Thoracic aorta (tissue), 2 donors: ENCODE measurements around the gene RBM38. TPM values are rescaled to one million over a fixed set of nuclear protein-coding genes. Genes with fewer than 3 reads are reported as not detected.

ENCODE experiments used
- ATAC-seq: fragments of 150-250 bp; one replicate; pipeline ENCODE4 v1.8.0; 2017; ENCODE audit warnings: low read depth; ENCODE audit not compliant: insufficient number of reproducible peaks, low FRiP score
- DNase-seq: peaks from one replicate; pipeline ENCODE4 v3.0.0-alpha.2; 2020; ENCODE audit warnings: low spot score
- H3K27ac ChIP-seq, 2 donors: fragments of 200-600 bp; sonication (generic); 1 replicate in 1 of 2; 2 replicates in 1 of 2; pipeline ENCODE4 v1.5.1; 2016; ENCODE audit warnings: mild to moderate bottlenecking in 2 of 2, moderate library complexity in 2 of 2
- H3K27me3 ChIP-seq: fragments of 200-600 bp; sonication (generic); replicated peaks from 2 replicates; pipeline ENCODE4 v1.6.0; 2016; ENCODE audit warnings: mild to moderate bottlenecking; ENCODE audit not compliant: insufficient read depth
- H3K36me3 ChIP-seq: fragments of 200-600 bp; sonication (generic); one replicate; pipeline ENCODE4 v1.5.1; 2016
- H3K4me1 ChIP-seq, 2 donors: fragments of 200-600 bp; sonication (generic); 1 replicate in 1 of 2; 2 replicates in 1 of 2; pipeline versions ENCODE4 v1.5.1 to v1.6.0; 2016; ENCODE audit warnings: low read depth in 2 of 2, mild to moderate bottlenecking in 1 of 2; ENCODE audit not compliant: control insufficient read depth in 1 of 2
- H3K4me3 ChIP-seq: fragments of 200-600 bp; sonication (generic); 2 replicates; pipeline ENCODE4 v1.5.1; 2016; ENCODE audit warnings: mild to moderate bottlenecking
- H3K9me3 ChIP-seq: fragments of 200-600 bp; sonication (generic); 2 replicates; pipeline ENCODE4 v1.5.1; 2016
- total RNA-seq, 2 donors: library from RNA; depleted of rRNA; stranded (reverse); fragments of >200 nt; gene quantifications; one replicate each; pipeline versions ENCODE4 v1.1.0 to v1.2.3, GENCODE V29; 2016
- TF ChIP-seq, protein P1 (sequence below): fragments of 200-600 bp; sonication (generic); IDR thresholded peaks from one replicate; pipeline ENCODE4 v1.5.1; 2019; ENCODE audit warnings: antibody characterized with exemption

RBM38 gene
- total RNA-seq, 2 donors from 2014 or later = 9.6 to 24.8 TPM

GRCh38 chr20:57361517-57361916 lies 29.7 kb upstream of the RBM38 start:
- Histone ChIP-seq H3K4me3 (no peak overlapping the region), H3K4me1 (no peaks in the 10 kb centered on the region), H3K36me3 (peaks cover 17% of the 10 kb centered on the region), H3K27me3 (no peaks in the 10 kb centered on the region), H3K9me3 (no peaks in the 10 kb centered on the region), H3K27ac (no peak overlapping the region)
- DNase-seq (no peak), ATAC-seq (no peak)
- TF ChIP-seq, protein P1, sequence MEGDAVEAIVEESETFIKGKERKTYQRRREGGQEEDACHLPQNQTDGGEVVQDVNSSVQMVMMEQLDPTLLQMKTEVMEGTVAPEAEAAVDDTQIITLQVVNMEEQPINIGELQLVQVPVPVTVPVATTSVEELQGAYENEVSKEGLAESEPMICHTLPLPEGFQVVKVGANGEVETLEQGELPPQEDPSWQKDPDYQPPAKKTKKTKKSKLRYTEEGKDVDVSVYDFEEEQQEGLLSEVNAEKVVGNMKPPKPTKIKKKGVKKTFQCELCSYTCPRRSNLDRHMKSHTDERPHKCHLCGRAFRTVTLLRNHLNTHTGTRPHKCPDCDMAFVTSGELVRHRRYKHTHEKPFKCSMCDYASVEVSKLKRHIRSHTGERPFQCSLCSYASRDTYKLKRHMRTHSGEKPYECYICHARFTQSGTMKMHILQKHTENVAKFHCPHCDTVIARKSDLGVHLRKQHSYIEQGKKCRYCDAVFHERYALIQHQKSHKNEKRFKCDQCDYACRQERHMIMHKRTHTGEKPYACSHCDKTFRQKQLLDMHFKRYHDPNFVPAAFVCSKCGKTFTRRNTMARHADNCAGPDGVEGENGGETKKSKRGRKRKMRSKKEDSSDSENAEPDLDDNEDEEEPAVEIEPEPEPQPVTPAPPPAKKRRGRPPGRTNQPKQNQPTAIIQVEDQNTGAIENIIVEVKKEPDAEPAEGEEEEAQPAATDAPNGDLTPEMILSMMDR = no peak

DNA sequence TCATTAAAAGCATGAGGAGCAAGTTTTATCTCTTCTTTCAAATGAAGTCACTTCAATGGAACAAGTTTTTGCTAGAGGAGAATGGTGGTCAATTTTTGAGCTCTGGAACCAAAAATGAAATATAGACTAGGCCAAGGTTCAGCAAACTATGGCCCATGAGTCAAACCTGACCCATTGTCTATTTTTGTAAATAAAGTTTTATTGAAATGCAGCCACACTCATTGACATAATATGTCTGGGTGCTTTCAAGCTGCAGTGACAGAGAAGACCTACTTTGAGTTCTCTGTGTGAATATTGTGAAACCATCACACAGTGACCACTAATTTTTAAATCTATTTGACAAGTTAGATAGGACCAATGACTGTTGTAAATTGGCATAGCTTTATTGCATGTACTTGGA lies 26.7 kb upstream of the RBM38 start:
- ATAC-seq (no peak), DNase-seq (no peak)
- H3K36me3 ChIP-seq = peaks cover 36% of the 10 kb centered on the region
- no peak overlapping the region for H3K27ac ChIP-seq
- H3K9me3 ChIP-seq = no peaks in the 10 kb centered on the region
- no peaks in the 10 kb centered on the region for H3K27me3 ChIP-seq
- H3K4me1 ChIP-seq = no peaks in the 10 kb centered on the region
- no peak overlapping the region for H3K4me3 ChIP-seq
- TF ChIP-seq, protein P1 = no peak

DNA sequence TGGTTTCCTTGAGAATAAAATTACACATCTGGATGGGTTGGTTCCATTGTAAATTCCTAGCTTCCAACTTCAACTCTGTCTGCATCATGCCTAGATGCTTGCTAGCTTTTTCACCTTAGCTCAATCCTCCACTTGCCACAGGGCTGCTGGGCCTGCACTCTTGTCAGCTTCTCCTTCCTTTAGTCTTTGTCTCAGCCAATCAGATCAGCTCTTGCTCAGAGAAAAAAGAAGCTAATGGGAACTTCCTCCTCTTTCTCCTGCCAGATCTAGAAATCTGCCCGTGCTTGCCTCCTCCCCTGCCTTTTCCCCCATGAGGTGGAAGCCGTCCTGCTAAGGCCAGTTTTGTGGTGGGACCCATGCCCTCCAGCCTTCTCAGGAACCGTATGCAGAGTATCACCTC lies 21.6 kb upstream of the RBM38 start:
- Histone ChIP-seq H3K4me1 (no peaks in the 10 kb centered on the region), H3K4me3 (no peak overlapping the region), H3K9me3 (no peaks in the 10 kb centered on the region), H3K36me3 (peaks cover 71% of the 10 kb centered on the region), H3K27me3 (no peaks in the 10 kb centered on the region), H3K27ac (no peak overlapping the region)
- DNase-seq (no peak), ATAC-seq (no peak)
- TF ChIP-seq, protein P1 = no peak

DNA sequence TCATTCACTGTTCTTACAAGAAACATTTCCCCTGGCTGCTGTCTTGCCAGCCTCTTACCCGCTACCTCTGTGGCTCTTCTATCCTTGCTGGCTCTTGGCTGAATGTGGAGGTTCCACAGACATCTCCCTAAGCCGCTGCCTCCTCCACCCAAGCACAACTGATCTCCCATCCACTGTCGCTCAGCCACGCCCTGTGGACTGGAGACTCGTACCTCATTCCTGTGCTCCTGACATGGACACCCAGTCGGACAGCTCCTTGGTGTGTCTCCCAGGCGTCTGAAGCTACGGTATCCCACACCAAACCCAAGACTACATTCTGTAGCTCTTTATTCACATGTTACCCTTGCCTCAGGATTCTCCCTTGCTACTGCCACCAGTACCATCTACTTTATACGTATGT lies 20.9 kb upstream of the RBM38 start:
- TF ChIP-seq, protein P1 = no peak
- H3K4me3 ChIP-seq = no peak overlapping the region
- H3K27me3 ChIP-seq = no peaks in the 10 kb centered on the region
- ATAC-seq (no peak), DNase-seq (no peak)
- H3K27ac ChIP-seq = no peak overlapping the region
- H3K4me1 ChIP-seq = no peaks in the 10 kb centered on the region
- H3K9me3 ChIP-seq = no peaks in the 10 kb centered on the region
- peaks cover 71% of the 10 kb centered on the region for H3K36me3 ChIP-seq

- Histone ChIP-seq H3K4me3 (no peak overlapping the region), H3K36me3 (peaks cover 69% of the 10 kb centered on the region), H3K27ac (no peak overlapping the region), H3K9me3 (no peaks in the 10 kb centered on the region), H3K27me3 (no peaks in the 10 kb centered on the region), H3K4me1 (no peaks in the 10 kb centered on the region)
- no peak for ATAC-seq
- no peak for DNase-seq
- TF ChIP-seq, protein P1 = no peak
Measured at GRCh38 chr20:57371363-57371762, 19.8 kb upstream of the RBM38 start.
